ENCODE data around the gene FAM114A1.

The FAM114A1 gene

GRCh38 chr4:38868059-38868960 lies 704 bp downstream of the FAM114A1 start:
- TF ChIP-seq CTCF (IDR thresholded peaks at IDR 0.05; ENCODE audit: insufficient read depth, missing control alignments) = no peak
- DNase-seq (ENCODE audit: insufficient read length, low spot score) (no peak), FAIRE-seq (no peak)

- DNase-seq (ENCODE audit: insufficient read length, low spot score) = no peak
- TF ChIP-seq CTCF (IDR thresholded peaks at IDR 0.05; ENCODE audit: insufficient read depth, missing control alignments) = no peak
- FAIRE-seq = no peak
Measured at GRCh38 chr4:38869511-38869910, 1.9 kb downstream of the FAM114A1 start.

GRCh38 chr4:38870098-38870808 lies 2.6 kb downstream of the FAM114A1 start:
- FAIRE-seq (no peak), DNase-seq (ENCODE audit: insufficient read length, low spot score) (no peak)
- no peak for TF ChIP-seq CTCF (IDR thresholded peaks at IDR 0.05; ENCODE audit: insufficient read depth, missing control alignments)

- FAIRE-seq = no peak
- DNase-seq (ENCODE audit: insufficient read length, low spot score) = no peak
- no peak for TF ChIP-seq CTCF (IDR thresholded peaks at IDR 0.05; ENCODE audit: insufficient read depth, missing control alignments)
Measured at GRCh38 chr4:38871593-38871992, 4.0 kb downstream of the FAM114A1 start.

GRCh38 chr4:38872620-38873019 lies 5.0 kb downstream of the FAM114A1 start:
- TF ChIP-seq CTCF (IDR thresholded peaks at IDR 0.05; ENCODE audit: insufficient read depth, missing control alignments) = no peak
- FAIRE-seq (no peak), DNase-seq (ENCODE audit: insufficient read length, low spot score) (no peak)

- DNase-seq (ENCODE audit: insufficient read length, low spot score) = no peak
Measured at GRCh38 chr4:38873290-38873944, 5.8 kb downstream of the FAM114A1 start.

More at GRCh38 chr4:38873290-38873944, 5.8 kb downstream of the FAM114A1 start:
- no peak for FAIRE-seq
- no peak for TF ChIP-seq CTCF (IDR thresholded peaks at IDR 0.05; ENCODE audit: insufficient read depth, missing control alignments)
